ENCODE measurements around the gene LRRC3.

LRRC3 gene, protein sequence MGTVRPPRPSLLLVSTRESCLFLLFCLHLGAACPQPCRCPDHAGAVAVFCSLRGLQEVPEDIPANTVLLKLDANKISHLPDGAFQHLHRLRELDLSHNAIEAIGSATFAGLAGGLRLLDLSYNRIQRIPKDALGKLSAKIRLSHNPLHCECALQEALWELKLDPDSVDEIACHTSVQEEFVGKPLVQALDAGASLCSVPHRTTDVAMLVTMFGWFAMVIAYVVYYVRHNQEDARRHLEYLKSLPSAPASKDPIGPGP

DNA sequence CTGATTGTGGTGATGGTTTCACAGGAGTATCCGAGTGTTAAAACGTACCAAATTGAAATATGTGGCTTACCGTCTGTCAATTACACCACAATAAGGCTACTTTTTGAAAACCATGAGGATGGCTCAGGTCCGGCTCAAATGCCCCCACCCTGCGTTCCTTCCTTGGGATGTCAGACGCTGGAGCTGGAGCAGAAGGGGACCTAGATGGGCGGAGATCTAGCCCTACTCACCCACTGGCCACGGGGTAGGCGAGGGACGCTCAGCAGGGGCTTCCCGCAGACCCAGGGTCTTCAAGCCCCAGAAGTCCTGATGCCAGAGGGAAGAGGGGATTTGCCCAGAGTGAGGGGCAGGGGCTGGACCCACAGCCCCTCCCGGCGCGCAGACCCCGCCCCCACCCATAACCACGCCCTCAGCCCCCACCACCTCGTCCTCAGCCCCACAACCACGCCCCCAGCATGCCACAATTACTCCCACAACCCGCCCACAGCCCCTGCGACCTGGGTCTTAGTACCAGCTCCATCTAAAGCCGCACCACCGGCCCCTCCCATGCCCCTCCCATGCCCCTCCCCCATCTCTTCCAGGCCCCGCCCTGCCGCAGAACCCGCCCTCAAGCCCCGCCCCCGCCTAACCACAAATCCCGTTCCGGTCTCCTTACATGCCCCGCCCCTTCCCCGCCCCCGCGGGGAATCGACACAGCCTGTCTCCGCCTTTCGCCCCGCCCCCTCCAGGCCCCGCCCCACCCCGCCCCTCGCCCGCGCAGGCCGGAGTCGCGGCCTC lies at the start of gene LRRC3:
Gene LRRC3, plus strand, starts transcription at position 764 of the 777 bp plus-strand sequence. CDS start 1,135 bp downstream, outside the sequence.
- H3K4me3 ChIP-seq (ENCODE audit: low read length), result peak within 1 kb of the TSS; percentile 61
- TF ChIP-seq, protein P1, sequence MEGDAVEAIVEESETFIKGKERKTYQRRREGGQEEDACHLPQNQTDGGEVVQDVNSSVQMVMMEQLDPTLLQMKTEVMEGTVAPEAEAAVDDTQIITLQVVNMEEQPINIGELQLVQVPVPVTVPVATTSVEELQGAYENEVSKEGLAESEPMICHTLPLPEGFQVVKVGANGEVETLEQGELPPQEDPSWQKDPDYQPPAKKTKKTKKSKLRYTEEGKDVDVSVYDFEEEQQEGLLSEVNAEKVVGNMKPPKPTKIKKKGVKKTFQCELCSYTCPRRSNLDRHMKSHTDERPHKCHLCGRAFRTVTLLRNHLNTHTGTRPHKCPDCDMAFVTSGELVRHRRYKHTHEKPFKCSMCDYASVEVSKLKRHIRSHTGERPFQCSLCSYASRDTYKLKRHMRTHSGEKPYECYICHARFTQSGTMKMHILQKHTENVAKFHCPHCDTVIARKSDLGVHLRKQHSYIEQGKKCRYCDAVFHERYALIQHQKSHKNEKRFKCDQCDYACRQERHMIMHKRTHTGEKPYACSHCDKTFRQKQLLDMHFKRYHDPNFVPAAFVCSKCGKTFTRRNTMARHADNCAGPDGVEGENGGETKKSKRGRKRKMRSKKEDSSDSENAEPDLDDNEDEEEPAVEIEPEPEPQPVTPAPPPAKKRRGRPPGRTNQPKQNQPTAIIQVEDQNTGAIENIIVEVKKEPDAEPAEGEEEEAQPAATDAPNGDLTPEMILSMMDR (conservative IDR thresholded peaks at IDR 0.05; ENCODE audit: low read length), result no peak
- peak; percentile 73 for DNase-seq (ENCODE audit: low read depth)

DNA sequence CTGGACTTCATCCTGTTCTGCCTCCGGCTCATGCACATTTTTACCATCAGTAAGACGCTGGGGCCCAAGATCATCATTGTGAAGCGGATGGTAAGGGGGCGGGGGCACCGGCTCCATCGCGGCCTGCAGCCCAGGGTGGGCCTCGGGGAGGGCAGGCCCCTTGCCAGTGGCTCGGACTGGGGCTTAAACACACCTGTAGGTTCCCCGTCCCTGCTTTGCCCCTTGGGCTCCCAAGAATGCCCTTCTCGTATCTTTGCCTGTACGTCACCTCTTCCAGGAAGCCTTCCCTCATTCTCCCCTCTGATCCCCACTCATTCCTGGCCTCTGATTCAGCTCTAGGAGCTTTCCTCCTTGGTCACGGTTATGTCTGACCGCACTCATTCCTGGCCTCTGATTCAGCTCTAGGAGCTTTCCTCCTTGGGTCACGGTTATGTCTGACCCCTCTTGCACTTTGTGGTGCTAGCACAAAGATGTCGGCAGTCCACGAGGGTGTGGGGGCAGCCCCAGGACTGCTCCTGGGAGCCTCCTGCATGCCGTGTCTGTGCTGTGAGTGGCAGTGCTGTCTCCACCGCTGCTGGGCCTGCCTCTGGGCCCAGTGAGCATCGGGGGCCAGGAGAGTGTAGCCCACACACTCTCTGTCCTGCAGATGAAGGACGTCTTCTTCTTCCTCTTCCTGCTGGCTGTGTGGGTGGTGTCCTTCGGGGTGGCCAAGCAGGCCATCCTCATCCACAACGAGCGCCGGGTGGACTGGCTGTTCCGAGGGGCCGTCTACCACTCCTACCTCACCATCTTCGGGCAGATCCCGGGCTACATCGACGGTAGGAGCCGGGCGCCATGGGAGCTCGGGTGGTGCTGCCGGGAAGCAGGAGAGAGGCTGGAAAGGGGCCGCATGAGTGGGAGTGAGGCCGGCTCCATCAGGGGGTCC lies 49.1 kb upstream of the LRRC3 start:
- TF ChIP-seq, protein P1 (conservative IDR thresholded peaks at IDR 0.05; ENCODE audit: low read length), result no peak
- H3K4me3 ChIP-seq (ENCODE audit: low read length), result no peak overlapping the region
- DNase-seq (ENCODE audit: low read depth), result peak; percentile 32

DNA sequence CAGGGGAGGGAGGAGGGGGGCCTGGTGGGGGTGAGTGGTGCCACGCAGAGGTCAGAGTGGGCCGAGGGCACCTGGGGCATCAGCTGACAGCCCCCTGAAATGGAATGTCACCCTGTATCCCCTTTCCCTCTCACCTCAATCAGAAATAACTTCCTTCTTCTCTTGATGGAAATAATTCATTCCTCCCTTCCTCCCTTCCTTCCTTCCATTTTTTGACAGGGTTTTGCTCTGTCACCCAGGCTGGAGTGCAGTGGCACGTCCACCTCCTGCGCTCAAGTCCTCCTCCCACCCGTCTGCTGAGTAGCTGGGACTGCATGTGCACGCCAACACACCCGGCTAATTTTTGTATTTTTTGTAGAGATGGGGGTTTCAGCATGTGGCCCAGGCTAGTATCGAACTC lies 48.4 kb upstream of the LRRC3 start:
- DNase-seq (ENCODE audit: low read depth), result no peak
- TF ChIP-seq, protein P1 (conservative IDR thresholded peaks at IDR 0.05; ENCODE audit: low read length), result no peak
- H3K4me3 ChIP-seq (ENCODE audit: low read length), result no peak overlapping the region

DNA sequence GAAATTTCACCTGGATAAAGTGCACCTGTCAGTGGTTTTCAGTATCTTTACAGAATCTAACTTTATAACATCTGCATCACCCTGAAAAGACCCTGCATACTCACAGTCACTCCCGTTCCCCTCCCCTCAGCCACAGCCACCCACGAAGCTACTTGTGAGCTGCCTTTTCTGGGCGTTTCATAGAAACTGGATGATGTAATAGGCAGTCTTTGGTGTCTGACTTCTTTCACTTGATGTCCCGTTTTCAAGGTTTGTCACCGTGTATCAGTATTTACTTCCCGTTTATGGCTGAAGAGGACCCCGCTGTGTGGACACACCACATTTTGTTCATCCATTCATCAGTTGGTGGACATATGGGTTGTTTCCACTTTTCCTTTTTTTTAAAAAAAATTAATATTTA lies 47.8 kb upstream of the LRRC3 start:
- H3K4me3 ChIP-seq (ENCODE audit: low read length), result no peak overlapping the region
- TF ChIP-seq, protein P1 (conservative IDR thresholded peaks at IDR 0.05; ENCODE audit: low read length), result no peak
- DNase-seq (ENCODE audit: low read depth), result no peak

DNA sequence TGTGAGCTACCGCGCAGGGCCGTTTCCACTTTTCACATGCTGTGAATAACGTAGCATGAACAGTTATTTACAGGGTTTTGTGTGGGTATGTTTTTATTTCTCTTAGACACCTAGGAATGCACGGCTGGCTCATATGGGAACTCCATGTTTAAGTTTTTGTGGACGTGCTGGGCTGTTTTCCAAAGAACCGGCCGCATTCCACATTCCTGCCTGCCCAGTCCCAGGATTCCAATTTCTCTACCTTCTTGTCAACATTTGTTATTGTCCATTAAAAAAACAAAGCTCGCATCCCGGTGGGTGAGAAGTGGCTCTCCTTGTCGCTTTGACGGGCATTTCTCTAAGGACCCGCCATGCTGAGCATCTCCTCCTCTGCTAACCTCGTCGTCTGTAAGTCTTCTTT lies 47.1 kb upstream of the LRRC3 start:
- no peak overlapping the region for H3K4me3 ChIP-seq (ENCODE audit: low read length)
- TF ChIP-seq, protein P1 (conservative IDR thresholded peaks at IDR 0.05; ENCODE audit: low read length), result no peak
- DNase-seq (ENCODE audit: low read depth), result no peak

DNA sequence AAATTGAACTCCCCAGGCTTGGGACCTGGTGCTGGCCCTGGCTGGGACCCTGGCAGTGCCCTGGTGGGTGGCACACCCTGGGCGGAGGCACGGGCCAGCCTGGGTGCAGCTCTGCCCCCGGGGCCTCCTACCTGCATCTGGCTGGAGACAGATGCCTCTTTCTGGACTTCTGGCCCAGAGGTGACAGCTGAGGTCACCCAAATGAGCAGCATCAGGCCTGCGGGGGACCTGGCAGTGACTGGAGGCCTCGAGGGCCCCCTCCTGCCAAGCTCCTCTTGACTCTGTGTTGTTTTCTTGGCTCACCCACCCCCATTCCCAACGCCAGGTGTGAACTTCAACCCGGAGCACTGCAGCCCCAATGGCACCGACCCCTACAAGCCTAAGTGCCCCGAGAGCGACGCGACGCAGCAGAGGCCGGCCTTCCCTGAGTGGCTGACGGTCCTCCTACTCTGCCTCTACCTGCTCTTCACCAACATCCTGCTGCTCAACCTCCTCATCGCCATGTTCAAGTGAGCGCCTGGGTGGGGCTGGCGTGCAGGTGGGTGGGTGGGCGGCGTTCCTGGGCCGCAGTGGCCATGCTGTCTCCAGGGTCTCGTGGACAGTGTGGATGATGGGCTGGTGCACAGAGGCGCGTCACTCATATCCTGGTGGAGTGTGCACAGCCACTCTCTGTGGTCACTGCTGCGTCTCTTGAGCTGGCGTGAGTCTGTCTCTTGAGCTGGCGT lies 41.6 kb upstream of the LRRC3 start:
- TF ChIP-seq, protein P1 (conservative IDR thresholded peaks at IDR 0.05; ENCODE audit: low read length), result no peak
- no peak overlapping the region for H3K4me3 ChIP-seq (ENCODE audit: low read length)
- DNase-seq (ENCODE audit: low read depth), result no peak

Measured in AG10803 (cell line).